Aorta (tissue), 5 donors: ENCODE data around the gene NT5C. TPM values are rescaled to one million over a fixed set of nuclear protein-coding genes. Genes with fewer than 3 reads are reported as not detected.
"Not testable (repeated sequence)": the region's sequence is repeated elsewhere in the genome, so short reads cannot be mapped to it uniquely, and the experiment has no call there.

Experiments
- ATAC-seq: fragments of 200-7000 bp; cut with Tn5 transposase; one replicate; pipeline ENCODE4 v1.9.1; 2022; ENCODE audit warnings: moderate library complexity; ENCODE audit not compliant: low FRiP score
- DNase-seq, 2 donors: peaks; one replicate each; pipeline ENCODE4 v3.0.0-alpha.2; 2020
- H3K27ac ChIP-seq, 2 donors: one replicate each; pipeline ENCODE4 v1.5.1; 2013; ENCODE audit warnings: low read length in 2 of 2, mild to moderate bottlenecking in 2 of 2, moderate library complexity in 2 of 2, control low read depth in 1 of 2, inconsistent platforms in 1 of 2, low read depth in 1 of 2
- H3K27me3 ChIP-seq, 2 donors: one replicate each; pipeline ENCODE4 v1.6.1; 2013; ENCODE audit warnings: control low read depth in 1 of 2, low read length in 1 of 2, mild to moderate bottlenecking in 1 of 2, moderate library complexity in 1 of 2; ENCODE audit not compliant: insufficient read depth in 2 of 2, control insufficient read depth in 1 of 2
- H3K36me3 ChIP-seq, 2 donors: one replicate each; pipeline ENCODE4 v1.6.1; 2013; ENCODE audit warnings: control low read depth in 1 of 2, low read length in 1 of 2, mild to moderate bottlenecking in 1 of 2; ENCODE audit not compliant: insufficient read depth in 2 of 2, control insufficient read depth in 1 of 2
- H3K4me1 ChIP-seq, 2 donors: one replicate each; pipeline ENCODE4 v1.6.1; 2013; ENCODE audit warnings: low read length in 2 of 2, control low read depth in 1 of 2, mild to moderate bottlenecking in 1 of 2, moderate library complexity in 1 of 2; ENCODE audit not compliant: insufficient read depth in 2 of 2, control insufficient read depth in 1 of 2
- H3K4me3 ChIP-seq, 2 donors: one replicate each; pipeline ENCODE4 v1.5.1; 2013; ENCODE audit warnings: low read length in 2 of 2, control low read depth in 1 of 2, mild to moderate bottlenecking in 1 of 2
- H3K9me3 ChIP-seq: one replicate; pipeline ENCODE4 v1.6.1; 2013; ENCODE audit warnings: mild to moderate bottlenecking, low read length; ENCODE audit not compliant: control insufficient read depth
- WGBS, 2 donors: extraction: QIAGEN DNeasy Blood & Tissue Kit; methylation state at CpG; one replicate each; pipeline ENCODE4 v1.1.7; 2013; 5-methylcytosine and 5-hydroxymethylcytosine counted together
- intact Hi-C, 2 donors: fragments of 100-400 bp; cut with DNase I; formaldehyde crosslinking; loops; one replicate each; pipeline versions ENCODE4 v1.14.2 to v1.15.0; 2022
- long read RNA-seq, 2 donors: library from polyadenylated mRNA; unstranded; transcript quantifications; one replicate each; pipeline ENCODE4 v2.0.0, GENCODE V29; 2020 to 2021
- polyA plus RNA-seq, 2 donors: library from polyadenylated mRNA; stranded (reverse); fragments of 200-250 nt; gene quantifications; one replicate each; pipeline ENCODE4 v1.2.3, GENCODE V29; 2013
- total RNA-seq, 2 donors: library from RNA; stranded (reverse); fragmentation: NEBNext Ultra II Directional; extraction: Animal tissue kit (Norgen Biotek cat#: 25700); gene quantifications; one replicate each; pipeline ENCODE4 v1.2.1, GENCODE V29; 2021
- donor health status: healthy with polysubstance abuse.
- donor health status: Bipolar disorder and iron deficiency.
- donor health status: DM: no; HTN: no; CAD: no.
- donor health status: DM: no; HTN: no; CAD: no.
- donor health status: DM: yes; HTN: yes; CAD: no.

Gene NT5C
- 10 to 100 TPM; 24.7 to 29.6 TPM for total RNA-seq
- 10 to 100 TPM; 28.7 to 93.0 TPM for polyA plus RNA-seq
- long read RNA-seq, donor 1, transcript NT5C-214 (2 exons, 503 nt), result minor isoform, 8 of 63 reads
- long read RNA-seq, donor 1, transcript NT5C-201 (5 exons, 954 nt), result major isoform, 25 of 63 reads
- long read RNA-seq, donor 1, transcript NT5C-213 (3 exons, 1,315 nt), result minor isoform, 6 of 63 reads
- long read RNA-seq, donor 1, partial matches to known transcripts, result 4 of 63 reads
- long read RNA-seq, donor 1, other reads (novel, unspliced or antisense), result 15 of 63 reads
- long read RNA-seq, donor 2, transcript NT5C-201 (5 exons, 954 nt), result major isoform, 8 of 24 reads
- long read RNA-seq, donor 2, transcript NT5C-214 (2 exons, 503 nt), result minor isoform, 5 of 24 reads
- long read RNA-seq, donor 2, partial matches to known transcripts, result 2 of 24 reads
- long read RNA-seq, donor 2, other reads (novel, unspliced or antisense), result 7 of 24 reads

DNA sequence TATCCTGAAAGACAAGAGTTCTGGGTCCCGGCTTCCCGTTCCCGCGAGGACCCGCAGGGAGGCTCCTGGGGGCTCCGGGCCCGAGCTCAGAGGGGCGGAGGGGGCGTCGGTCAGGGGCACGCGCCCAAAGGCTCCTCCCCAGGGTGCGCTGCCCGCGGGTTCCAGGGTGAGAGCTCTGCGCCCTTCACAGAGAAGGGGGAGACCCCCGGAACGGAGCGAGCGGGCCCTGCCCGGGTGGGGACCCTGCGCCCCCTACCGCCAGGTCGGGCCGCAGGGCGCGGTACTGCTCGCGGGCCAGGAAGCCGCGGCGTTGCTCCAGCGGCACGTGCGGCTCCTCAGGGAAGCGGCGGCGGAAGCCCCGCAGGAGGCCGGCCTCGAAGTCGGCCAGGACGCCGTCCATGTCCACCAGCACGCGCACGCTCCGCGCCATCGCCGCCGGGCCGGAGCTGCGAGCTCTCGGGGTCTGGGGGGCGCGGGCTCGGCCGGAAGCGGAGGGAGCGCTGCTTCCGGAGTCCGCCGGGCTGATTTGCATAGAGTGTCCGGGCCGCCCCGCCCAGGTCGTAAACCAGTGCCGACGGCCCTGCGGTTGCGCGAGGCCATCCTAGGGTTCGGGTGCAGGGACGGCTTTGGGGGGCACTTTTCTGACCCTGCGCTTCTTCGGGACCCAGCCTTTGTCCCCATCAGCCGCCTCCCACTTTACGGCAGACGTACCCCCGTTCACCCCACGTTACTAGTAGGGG lies at the start of gene NT5C:
Gene NT5C, minus strand, starts transcription at position 465 of the 740 bp plus-strand sequence. Its CDS starts 35 bp downstream, at position 430.
- no peaks in the 10 kb centered on the region for H3K27me3 ChIP-seq
- DNase-seq, result peak; percentile 89 to 94
- intact Hi-C loops, result no loop called here
- peak within 1 kb of the TSS; percentile 50 to 66 for H3K4me3 ChIP-seq
- peak; percentile 89 for ATAC-seq
- 0 to 1% methylated on average over 49 to 82 of the region's 82 CpGs for WGBS, 2 donors
- no peaks in the 10 kb centered on the region for H3K9me3 ChIP-seq
- H3K4me1 ChIP-seq, result no peaks in the 10 kb centered on the region
- H3K27ac ChIP-seq, result peak within 1 kb of the TSS; percentile 16 to 78
- H3K36me3 ChIP-seq, result no peaks in the 10 kb centered on the region

GRCh38 chr17:75181110-75181509 lies 49.6 kb upstream of the NT5C start:
- intact Hi-C loops, result loop anchor here (5.0 to 10.0 kb wide), 2 partner anchors 69 to 126 kb away; no protein-coding TSS in a partner anchor
- no peak overlapping the region for H3K27ac ChIP-seq
- ATAC-seq (no peak), DNase-seq (no peak)
- no peaks in the 10 kb centered on the region for H3K9me3 ChIP-seq
- no peaks in the 10 kb centered on the region for H3K27me3 ChIP-seq
- 7 to 8% methylated on average over 8 of the region's 8 CpGs for WGBS, 2 donors
- peak overlapping the region; percentile 85 to 99 for H3K4me3 ChIP-seq
- H3K4me1 ChIP-seq, result no peaks in the 10 kb centered on the region
- H3K36me3 ChIP-seq, result peaks cover 0 to 2% of the 10 kb centered on the region in 2 donors

GRCh38 chr17:75178453-75178852 lies 46.9 kb upstream of the NT5C start:
- 92% methylated on average over 6 of the region's 6 CpGs for WGBS, 2 donors
- Histone ChIP-seq H3K9me3 (no peaks in the 10 kb centered on the region), H3K27me3 (no peaks in the 10 kb centered on the region), H3K4me1 (no peaks in the 10 kb centered on the region), H3K36me3 (peaks cover 0 to 4% of the 10 kb centered on the region in 2 donors), H3K4me3 (no peak overlapping the region), H3K27ac (no peak overlapping the region)
- ATAC-seq (no peak), DNase-seq (no peak)
- intact Hi-C loops, result loop anchor here in 1 of 2 donors (10.0 kb wide), 1 partner anchor 64 kb away; no protein-coding TSS in a partner anchor

DNA sequence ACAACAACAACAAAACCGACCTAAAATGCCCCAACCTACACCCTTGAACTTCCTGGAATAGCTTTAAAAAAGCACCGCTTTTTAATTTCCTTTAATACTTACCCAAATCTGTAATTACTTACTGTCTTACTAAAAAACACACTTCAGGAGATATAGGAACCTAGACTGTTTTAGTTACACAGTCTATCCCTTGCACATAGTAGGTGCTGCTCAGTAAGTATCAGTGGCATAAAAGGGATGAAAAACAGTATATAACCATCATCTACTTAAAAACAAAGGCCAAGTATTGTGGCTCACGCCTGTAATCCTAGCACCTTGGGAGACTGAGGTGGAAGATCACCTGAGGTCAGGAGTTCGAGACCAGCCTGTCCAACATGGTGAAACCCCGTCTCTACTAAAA lies 45.1 kb upstream of the NT5C start:
- H3K4me3 ChIP-seq, result no peak overlapping the region
- peaks cover 0 to 4% of the 10 kb centered on the region in 2 donors for H3K36me3 ChIP-seq
- H3K4me1 ChIP-seq, result no peaks in the 10 kb centered on the region
- WGBS, 2 donors, result 89% methylated on average over 5 of the region's 5 CpGs
- intact Hi-C loops, result loop anchor here in 1 of 2 donors (10.0 kb wide), 1 partner anchor 62 kb away; no protein-coding TSS in a partner anchor
- ATAC-seq, result no peak
- H3K9me3 ChIP-seq, result no peaks in the 10 kb centered on the region
- H3K27me3 ChIP-seq, result no peaks in the 10 kb centered on the region
- DNase-seq, result no peak
- no peak overlapping the region for H3K27ac ChIP-seq

DNA sequence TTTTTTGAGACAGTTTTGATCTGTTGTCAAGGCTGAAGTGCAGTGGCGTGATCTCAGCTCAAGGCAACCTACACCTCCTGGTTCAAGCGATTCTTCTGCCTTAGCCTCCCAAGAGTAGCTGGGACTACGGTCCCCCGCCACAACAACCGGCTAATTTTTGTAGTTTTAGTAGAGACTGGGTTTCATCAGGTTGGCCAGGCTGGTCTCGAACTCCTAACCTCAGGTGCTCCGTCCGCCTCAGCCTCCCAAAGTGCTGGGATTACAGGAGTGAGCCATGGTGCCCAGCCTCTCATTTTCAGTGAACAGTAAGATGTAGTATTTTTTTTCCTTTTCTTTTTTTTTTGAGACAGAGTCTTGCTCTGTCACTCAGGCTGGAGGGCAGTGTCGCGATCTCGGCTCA lies 43.5 kb upstream of the NT5C start:
- Histone ChIP-seq H3K9me3 (no peaks in the 10 kb centered on the region), H3K4me3 (no peak overlapping the region), H3K27ac (no peak overlapping the region), H3K36me3 (peaks cover 0 to 5% of the 10 kb centered on the region in 2 donors), H3K27me3 (no peaks in the 10 kb centered on the region), H3K4me1 (peaks cover 0 to 2% of the 10 kb centered on the region in 2 donors)
- peak in 1 of 2 donors; percentile 31 for DNase-seq
- no peak for ATAC-seq
- 88 to 93% methylated on average over 11 of the region's 11 CpGs for whole genome bisulfite sequencing, 2 donors
- intact Hi-C loops, result loop anchor here in 1 of 2 donors (10.0 kb wide), 1 partner anchor 60 kb away; no protein-coding TSS in a partner anchor

- H3K9me3 ChIP-seq, result no peaks in the 10 kb centered on the region
Measured at GRCh38 chr17:75173526-75173925, 42.0 kb upstream of the NT5C start.

DNA sequence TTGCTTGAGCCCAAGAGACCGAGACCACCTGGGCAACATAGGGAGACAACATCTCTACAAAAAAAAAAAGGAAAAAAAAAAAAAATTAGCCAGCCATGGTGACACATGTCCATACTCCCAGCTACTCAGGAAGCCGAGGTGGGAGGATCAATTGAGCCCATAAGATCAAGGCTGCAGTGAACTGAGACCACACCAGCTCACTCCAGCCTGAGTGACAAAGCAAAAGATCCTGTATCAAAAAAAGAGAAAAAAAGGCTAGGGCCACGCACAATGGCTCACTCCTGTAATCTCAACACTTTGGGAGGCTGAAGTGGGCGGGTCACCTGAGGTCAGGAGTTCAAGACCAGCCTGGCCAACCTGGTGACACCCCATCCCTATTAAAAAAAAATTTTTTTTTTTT lies 37.5 kb upstream of the NT5C start:
- intact Hi-C loops, result no loop called here
- no peaks in the 10 kb centered on the region for H3K27me3 ChIP-seq
- DNase-seq (peak in 1 of 2 donors; percentile 15), ATAC-seq (no peak)
- no peak overlapping the region for H3K27ac ChIP-seq
- no peaks in the 10 kb centered on the region for H3K9me3 ChIP-seq
- H3K36me3 ChIP-seq, result peaks cover 0 to 2% of the 10 kb centered on the region in 2 donors
- no peak overlapping the region for H3K4me3 ChIP-seq
- peaks cover 0 to 2% of the 10 kb centered on the region in 2 donors for H3K4me1 ChIP-seq
- WGBS, 2 donors, result 90 to 93% methylated on average over 4 of the region's 4 CpGs

More at GRCh38 chr17:75173526-75173925, 42.0 kb upstream of the NT5C start:
- Histone ChIP-seq H3K36me3 (peaks cover 0 to 6% of the 10 kb centered on the region in 2 donors), H3K4me1 (peaks cover 0 to 2% of the 10 kb centered on the region in 2 donors), H3K27ac (no peak overlapping the region), H3K4me3 (no peak overlapping the region), H3K27me3 (no peaks in the 10 kb centered on the region)
- ATAC-seq, result no peak
- intact Hi-C loops, result loop anchor here in 1 of 2 donors (10.0 kb wide), 1 partner anchor 59 kb away; no protein-coding TSS in a partner anchor
- peak in 1 of 2 donors; percentile 6 for DNase-seq
- 66 to 68% methylated on average over 4 of the region's 4 CpGs for WGBS, 2 donors

GRCh38 chr17:75164606-75165005 lies 33.1 kb upstream of the NT5C start:
- 96% methylated on average over 15 of the region's 15 CpGs for WGBS, 2 donors
- H3K4me1 ChIP-seq, H3K27ac ChIP-seq, H3K27me3 ChIP-seq, ATAC-seq, H3K36me3 ChIP-seq, H3K9me3 ChIP-seq, H3K4me3 ChIP-seq, intact Hi-C loops: not testable (repeated sequence)
- peak in 1 of 2 donors; percentile 47 for DNase-seq
